Smooth muscle cell (in vitro differentiated cells): ENCODE measurements around the gene DUSP16. TPM values are rescaled to one million over a fixed set of nuclear protein-coding genes. Genes with fewer than 3 reads are reported as not detected.

Source experiments
- DNase-seq: peaks from one replicate; lab custom pipeline; 2025; ENCODE audit not compliant: unreplicated experiment; lab: John Stamatoyannopoulos, UW
- H2AFZ ChIP-seq: fragments of 200-600 bp; sonication (generic); 2 replicates; pipeline ENCODE4 v1.6.0; 2016; ENCODE audit warnings: antibody characterized with exemption, low read depth, mild to moderate bottlenecking
- H3F3A ChIP-seq: fragments of 200-600 bp; sonication (generic); 2 replicates; pipeline ENCODE4 v1.6.0; 2017; ENCODE audit warnings: antibody characterized with exemption, low read depth
- H3K27ac ChIP-seq: fragments of 200-600 bp; sonication (generic); 2 replicates; pipeline ENCODE4 v1.5.1; 2016; ENCODE audit warnings: low read depth, mild to moderate bottlenecking
- H3K27me3 ChIP-seq: fragments of 200-600 bp; sonication (generic); 2 replicates; pipeline ENCODE4 v1.6.1; 2016; ENCODE audit warnings: low read depth, mild to moderate bottlenecking
- H3K36me3 ChIP-seq: fragments of 200-600 bp; sonication (generic); 2 replicates; pipeline ENCODE4 v1.5.1; 2016; ENCODE audit warnings: low read depth
- H3K4me1 ChIP-seq: fragments of 200-600 bp; sonication (generic); 2 replicates; pipeline ENCODE4 v1.5.1; 2016; ENCODE audit warnings: low read depth
- H3K4me2 ChIP-seq: fragments of 200-600 bp; sonication (generic); 2 replicates; pipeline ENCODE4 v1.6.0; 2016; ENCODE audit warnings: mild to moderate bottlenecking
- H3K4me3 ChIP-seq: fragments of 200-600 bp; sonication (generic); 2 replicates; pipeline ENCODE4 v1.5.1; 2016; ENCODE audit warnings: mild to moderate bottlenecking
- H3K79me2 ChIP-seq: fragments of 200-600 bp; sonication (generic); 2 replicates; pipeline ENCODE4 v1.6.0; 2016; ENCODE audit warnings: low read depth, mild to moderate bottlenecking
- H3K9ac ChIP-seq: fragments of 200-600 bp; sonication (generic); 2 replicates; pipeline ENCODE4 v1.6.0; 2016; ENCODE audit warnings: low read depth
- H3K9me3 ChIP-seq: fragments of 200-600 bp; sonication (generic); replicated peaks from 2 replicates; pipeline ENCODE4 v1.5.1; 2016; ENCODE audit warnings: low read depth
- H4K20me1 ChIP-seq: fragments of 200-600 bp; sonication (generic); 2 replicates; pipeline ENCODE4 v1.6.0; 2016; ENCODE audit warnings: low read depth
- WGBS: methylation state at CpG from one replicate; pipeline ENCODE4 v1.1.7; 2016; ENCODE audit warnings: low lambda C conversion rate; 5-methylcytosine and 5-hydroxymethylcytosine counted together
- polyA plus RNA-seq: library from polyadenylated mRNA; unstranded; fragments of >200 nt; fragmentation: Nextera tagmentation; extraction: Ambion mirVana; gene quantifications from 2 replicates; pipeline ENCODE4 v1.2.1, GENCODE V29; 2016
- total RNA-seq: library from RNA; depleted of rRNA; stranded (reverse); fragments of >200 nt; gene quantifications from 2 replicates; pipeline ENCODE4 v1.2.3, GENCODE V29; 2014
- TF ChIP-seq, protein P1 (sequence below): fragments of 200-600 bp; sonication (generic); IDR thresholded peaks from 2 replicates; pipeline ENCODE4 v1.5.1; 2017; ENCODE audit warnings: borderline replicate concordance, mild to moderate bottlenecking, antibody characterized with exemption; ENCODE audit not compliant: insufficient read depth, poor library complexity, severe bottlenecking

Gene DUSP16
- total and polyA plus RNA-seq, 2 experiments from 2014 or later = 1.2 to 10.8 TPM

DNA sequence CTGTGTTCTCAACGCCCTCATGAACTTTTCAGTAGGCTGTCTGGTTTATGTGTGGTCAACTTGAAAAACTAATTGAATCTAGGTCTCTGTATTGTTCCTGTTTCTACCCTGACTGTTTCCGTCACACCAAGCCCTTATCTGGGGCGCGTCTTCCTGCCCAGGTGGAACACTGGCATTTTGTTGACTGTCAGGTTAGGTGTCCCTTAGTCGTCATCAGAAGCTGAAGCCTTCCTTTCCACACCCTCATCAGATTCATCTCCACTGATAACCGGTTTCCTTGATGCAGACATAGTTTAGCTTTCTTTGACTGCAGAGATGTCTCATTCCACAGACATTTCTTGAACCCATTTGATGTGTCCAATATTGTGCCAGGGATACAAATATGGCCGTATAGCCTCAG is 96.5 kb downstream of the DUSP16 start:
- no peak for DNase-seq
- no peaks in the 10 kb centered on the region for H4K20me1 ChIP-seq
- H3K27ac ChIP-seq = no peak overlapping the region
- no peaks in the 10 kb centered on the region for H3F3A ChIP-seq
- no peaks in the 10 kb centered on the region for H3K36me3 ChIP-seq
- no peaks in the 10 kb centered on the region for H3K9me3 ChIP-seq
- H3K4me1 ChIP-seq = no peaks in the 10 kb centered on the region
- WGBS = 94% methylated on average over 7 of the region's 7 CpGs
- H2AFZ ChIP-seq = no peak overlapping the region
- H3K9ac ChIP-seq = no peak overlapping the region
- TF ChIP-seq, protein P1, sequence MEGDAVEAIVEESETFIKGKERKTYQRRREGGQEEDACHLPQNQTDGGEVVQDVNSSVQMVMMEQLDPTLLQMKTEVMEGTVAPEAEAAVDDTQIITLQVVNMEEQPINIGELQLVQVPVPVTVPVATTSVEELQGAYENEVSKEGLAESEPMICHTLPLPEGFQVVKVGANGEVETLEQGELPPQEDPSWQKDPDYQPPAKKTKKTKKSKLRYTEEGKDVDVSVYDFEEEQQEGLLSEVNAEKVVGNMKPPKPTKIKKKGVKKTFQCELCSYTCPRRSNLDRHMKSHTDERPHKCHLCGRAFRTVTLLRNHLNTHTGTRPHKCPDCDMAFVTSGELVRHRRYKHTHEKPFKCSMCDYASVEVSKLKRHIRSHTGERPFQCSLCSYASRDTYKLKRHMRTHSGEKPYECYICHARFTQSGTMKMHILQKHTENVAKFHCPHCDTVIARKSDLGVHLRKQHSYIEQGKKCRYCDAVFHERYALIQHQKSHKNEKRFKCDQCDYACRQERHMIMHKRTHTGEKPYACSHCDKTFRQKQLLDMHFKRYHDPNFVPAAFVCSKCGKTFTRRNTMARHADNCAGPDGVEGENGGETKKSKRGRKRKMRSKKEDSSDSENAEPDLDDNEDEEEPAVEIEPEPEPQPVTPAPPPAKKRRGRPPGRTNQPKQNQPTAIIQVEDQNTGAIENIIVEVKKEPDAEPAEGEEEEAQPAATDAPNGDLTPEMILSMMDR = no peak
- no peaks in the 10 kb centered on the region for H3K27me3 ChIP-seq
- no peaks in the 10 kb centered on the region for H3K79me2 ChIP-seq
- no peak overlapping the region for H3K4me2 ChIP-seq
- no peak overlapping the region for H3K4me3 ChIP-seq

- Histone ChIP-seq H4K20me1 (no peaks in the 10 kb centered on the region), H3K4me2 (no peak overlapping the region), H2AFZ (no peak overlapping the region), H3K27ac (no peak overlapping the region), H3K4me3 (no peak overlapping the region), H3F3A (no peaks in the 10 kb centered on the region), H3K36me3 (no peaks in the 10 kb centered on the region), H3K9ac (no peak overlapping the region), H3K4me1 (no peaks in the 10 kb centered on the region), H3K27me3 (no peaks in the 10 kb centered on the region), H3K79me2 (no peaks in the 10 kb centered on the region), H3K9me3 (no peaks in the 10 kb centered on the region)
- TF ChIP-seq, protein P1 = no peak
- DNase-seq = no peak
- WGBS = 84% methylated on average over 20 of the region's 20 CpGs
These were observed 97.1 kb downstream of the DUSP16 start for GRCh38 chr12:12465522-12465921.

DNA sequence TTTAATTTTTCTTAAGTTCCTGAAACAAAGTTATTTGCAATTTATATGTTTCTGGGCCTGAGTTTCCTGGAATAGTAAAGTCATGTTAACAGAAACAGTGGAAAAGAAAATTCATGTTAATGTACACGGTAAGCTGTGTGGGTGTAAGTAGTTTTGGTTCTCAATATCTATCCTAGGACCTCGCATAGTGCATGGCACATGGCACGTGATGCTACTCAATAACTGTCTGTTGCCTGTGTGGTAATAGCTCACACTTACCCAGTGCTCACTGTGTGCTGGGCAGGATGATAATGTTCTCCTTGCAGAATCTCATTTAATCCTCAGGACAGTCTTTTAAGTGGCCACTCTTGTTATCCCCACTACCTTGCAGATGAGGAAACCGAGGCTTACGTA is 100.7 kb downstream of the DUSP16 start:
- H3K4me3 ChIP-seq = no peak overlapping the region
- TF ChIP-seq, protein P1 = no peak
- no peak overlapping the region for H3K9ac ChIP-seq
- H2AFZ ChIP-seq = no peak overlapping the region
- H3K27ac ChIP-seq = no peak overlapping the region
- H3F3A ChIP-seq = no peaks in the 10 kb centered on the region
- H3K36me3 ChIP-seq = no peaks in the 10 kb centered on the region
- H3K27me3 ChIP-seq = no peaks in the 10 kb centered on the region
- no peak for DNase-seq
- no peaks in the 10 kb centered on the region for H3K79me2 ChIP-seq
- no peaks in the 10 kb centered on the region for H3K9me3 ChIP-seq
- H3K4me2 ChIP-seq = no peak overlapping the region
- 98% methylated on average over 5 of the region's 5 CpGs for WGBS
- no peaks in the 10 kb centered on the region for H4K20me1 ChIP-seq
- H3K4me1 ChIP-seq = no peaks in the 10 kb centered on the region
